ENCODE results near the gene CLEC16A.

DNA sequence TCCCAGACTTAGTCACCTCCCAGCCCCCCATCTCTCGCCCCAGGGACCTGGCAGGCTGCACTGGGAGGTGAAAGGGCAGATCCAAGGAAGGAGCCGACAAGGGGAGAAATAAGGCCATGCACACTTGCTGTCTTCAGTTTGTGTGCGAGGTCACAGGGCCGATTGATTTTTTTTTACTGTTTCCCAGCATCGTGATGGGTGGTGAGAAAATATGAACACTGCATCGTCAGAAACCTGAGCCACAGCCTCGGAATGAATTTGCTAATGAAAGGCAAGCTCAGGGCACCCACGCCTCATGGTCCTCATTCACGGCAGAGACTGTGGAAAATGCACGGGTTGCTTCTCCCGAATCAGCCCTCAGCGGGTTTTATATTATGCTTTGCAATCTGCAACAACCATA lies 213.7 kb downstream of the CLEC16A start:
- no peak for TF ChIP-seq POLR2A (IDR thresholded peaks at IDR 0.05)
- TF ChIP-seq, protein P1, sequence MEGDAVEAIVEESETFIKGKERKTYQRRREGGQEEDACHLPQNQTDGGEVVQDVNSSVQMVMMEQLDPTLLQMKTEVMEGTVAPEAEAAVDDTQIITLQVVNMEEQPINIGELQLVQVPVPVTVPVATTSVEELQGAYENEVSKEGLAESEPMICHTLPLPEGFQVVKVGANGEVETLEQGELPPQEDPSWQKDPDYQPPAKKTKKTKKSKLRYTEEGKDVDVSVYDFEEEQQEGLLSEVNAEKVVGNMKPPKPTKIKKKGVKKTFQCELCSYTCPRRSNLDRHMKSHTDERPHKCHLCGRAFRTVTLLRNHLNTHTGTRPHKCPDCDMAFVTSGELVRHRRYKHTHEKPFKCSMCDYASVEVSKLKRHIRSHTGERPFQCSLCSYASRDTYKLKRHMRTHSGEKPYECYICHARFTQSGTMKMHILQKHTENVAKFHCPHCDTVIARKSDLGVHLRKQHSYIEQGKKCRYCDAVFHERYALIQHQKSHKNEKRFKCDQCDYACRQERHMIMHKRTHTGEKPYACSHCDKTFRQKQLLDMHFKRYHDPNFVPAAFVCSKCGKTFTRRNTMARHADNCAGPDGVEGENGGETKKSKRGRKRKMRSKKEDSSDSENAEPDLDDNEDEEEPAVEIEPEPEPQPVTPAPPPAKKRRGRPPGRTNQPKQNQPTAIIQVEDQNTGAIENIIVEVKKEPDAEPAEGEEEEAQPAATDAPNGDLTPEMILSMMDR (IDR thresholded peaks at IDR 0.05), result no peak
